ENCODE data around the gene RNF115. TPM values are rescaled to one million over a fixed set of nuclear protein-coding genes. Genes with fewer than 3 reads are reported as not detected.
"Not testable (repeated sequence)": the region's sequence is repeated elsewhere in the genome, so short reads cannot be mapped to it uniquely, and the experiment has no call there.

RNF115 gene
- polyA plus RNA-seq, 1 of the 3 experiments (the other 2 are of a cell fraction), result 4.8 TPM

- peaks cover 11% of the 10 kb centered on the region for H3F3A ChIP-seq (replicated peaks; ENCODE audit: insufficient read depth)
- H3K4me3 ChIP-seq (ENCODE audit: low read depth in 2 of 2, low read length in 1 of 2); H2AFZ ChIP-seq (ENCODE audit: low read depth); H3K9me2 ChIP-seq; H3K27ac ChIP-seq (ENCODE audit: low read depth in 2 of 2, low read length in 1 of 2); H3K4me1 ChIP-seq (ENCODE audit: control insufficient read depth in 1 of 2, insufficient read depth in 2 of 2, low read depth in 1 of 2, low read length in 1 of 2); H3K36me3 ChIP-seq (replicated peaks in 1 of 2; ENCODE audit: control insufficient read depth in 1 of 2, insufficient read depth in 2 of 2, low read length in 1 of 2); H3K9me3 ChIP-seq; H3K27me3 ChIP-seq (ENCODE audit: insufficient read depth); DNase-seq; CTCF ChIA-PET; POLR2A ChIA-PET; H3K79me2 ChIP-seq (ENCODE audit: insufficient read depth); H3K9ac ChIP-seq; H3K4me2 ChIP-seq; H4K20me1 ChIP-seq (ENCODE audit: insufficient read depth): not testable (repeated sequence)
- 92% methylated on average over 5 of the region's 5 CpGs for WGBS (ENCODE audit: low lambda C conversion rate)
Measured at GRCh38 chr1:145726193-145726592, 97.7 kb downstream of the RNF115 start.

GRCh38 chr1:145720878-145721671, 102.8 kb downstream of the RNF115 start:
- Histone ChIP-seq H3K9me2 (no peaks in the 10 kb centered on the region; the same call in 1 of the 2 replicates), H3K4me3 (ENCODE audit: low read depth in 2 of 2, low read length in 1 of 2) (peak overlapping the region; percentile 39 to 56), H3K27me3 (ENCODE audit: insufficient read depth) (no peaks in the 10 kb centered on the region), H3K79me2 (ENCODE audit: insufficient read depth) (no peaks in the 10 kb centered on the region), H2AFZ (ENCODE audit: low read depth) (peak overlapping the region; percentile 27; the same call in 1 of the 2 replicates), H3K36me3 (replicated peaks in 1 of 2; ENCODE audit: control insufficient read depth in 1 of 2, insufficient read depth in 2 of 2, low read length in 1 of 2) (no peaks in the 10 kb centered on the region), H3K9ac (no peak overlapping the region), H4K20me1 (ENCODE audit: insufficient read depth) (no peaks in the 10 kb centered on the region), H3K4me2 (peak overlapping the region; percentile 56), H3K9me3 (no peaks in the 10 kb centered on the region; the same call in 1 of the 2 replicates), H3K27ac (ENCODE audit: low read depth in 2 of 2, low read length in 1 of 2) (no peak overlapping the region), H3F3A (replicated peaks; ENCODE audit: insufficient read depth) (peaks cover 8% of the 10 kb centered on the region), H3K4me1 (ENCODE audit: control insufficient read depth in 1 of 2, insufficient read depth in 2 of 2, low read depth in 1 of 2, low read length in 1 of 2) (peaks cover 0 to 17% of the 10 kb centered on the region in 2 experiments; a peak in 1 of 4 replicates)
- WGBS (ENCODE audit: low lambda C conversion rate), result 33% methylated on average over 23 of the region's 47 CpGs
- POLR2A ChIA-PET, result no interaction called here
- peak; percentile 88 for DNase-seq
- CTCF ChIA-PET, result interaction anchor here (0.5 to 4.2 kb wide), 29 partner anchors 8 to 124 kb away, joined by 3 to 70 read pairs (median 4); partner anchors contain the start of gene PDZK1
- TF ChIP-seq, protein P1, sequence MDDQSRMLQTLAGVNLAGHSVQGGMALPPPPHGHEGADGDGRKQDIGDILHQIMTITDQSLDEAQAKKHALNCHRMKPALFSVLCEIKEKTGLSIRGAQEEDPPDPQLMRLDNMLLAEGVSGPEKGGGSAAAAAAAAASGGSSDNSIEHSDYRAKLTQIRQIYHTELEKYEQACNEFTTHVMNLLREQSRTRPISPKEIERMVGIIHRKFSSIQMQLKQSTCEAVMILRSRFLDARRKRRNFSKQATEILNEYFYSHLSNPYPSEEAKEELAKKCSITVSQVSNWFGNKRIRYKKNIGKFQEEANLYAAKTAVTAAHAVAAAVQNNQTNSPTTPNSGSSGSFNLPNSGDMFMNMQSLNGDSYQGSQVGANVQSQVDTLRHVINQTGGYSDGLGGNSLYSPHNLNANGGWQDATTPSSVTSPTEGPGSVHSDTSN (IDR thresholded peaks at IDR 0.05), result no peak
- TF ChIP-seq RAD21 (IDR thresholded peaks at IDR 0.05; ENCODE audit: low read length) (peak; percentile 76), SMC3 (IDR thresholded peaks at IDR 0.05; ENCODE audit: low read depth, low read length) (peak; percentile 70)
- TF ChIP-seq, protein P2, sequence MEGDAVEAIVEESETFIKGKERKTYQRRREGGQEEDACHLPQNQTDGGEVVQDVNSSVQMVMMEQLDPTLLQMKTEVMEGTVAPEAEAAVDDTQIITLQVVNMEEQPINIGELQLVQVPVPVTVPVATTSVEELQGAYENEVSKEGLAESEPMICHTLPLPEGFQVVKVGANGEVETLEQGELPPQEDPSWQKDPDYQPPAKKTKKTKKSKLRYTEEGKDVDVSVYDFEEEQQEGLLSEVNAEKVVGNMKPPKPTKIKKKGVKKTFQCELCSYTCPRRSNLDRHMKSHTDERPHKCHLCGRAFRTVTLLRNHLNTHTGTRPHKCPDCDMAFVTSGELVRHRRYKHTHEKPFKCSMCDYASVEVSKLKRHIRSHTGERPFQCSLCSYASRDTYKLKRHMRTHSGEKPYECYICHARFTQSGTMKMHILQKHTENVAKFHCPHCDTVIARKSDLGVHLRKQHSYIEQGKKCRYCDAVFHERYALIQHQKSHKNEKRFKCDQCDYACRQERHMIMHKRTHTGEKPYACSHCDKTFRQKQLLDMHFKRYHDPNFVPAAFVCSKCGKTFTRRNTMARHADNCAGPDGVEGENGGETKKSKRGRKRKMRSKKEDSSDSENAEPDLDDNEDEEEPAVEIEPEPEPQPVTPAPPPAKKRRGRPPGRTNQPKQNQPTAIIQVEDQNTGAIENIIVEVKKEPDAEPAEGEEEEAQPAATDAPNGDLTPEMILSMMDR (IDR thresholded peaks at IDR 0.05), result peak; percentile 88

- TF ChIP-seq EP300 (IDR thresholded peaks at IDR 0.05; ENCODE audit: borderline replicate concordance in 1 of 2, low read depth in 1 of 2, low read length in 1 of 2), result no peak
- TF ChIP-seq ELF1 (IDR thresholded peaks at IDR 0.05), result no peak
- TF ChIP-seq FOSL2 (IDR thresholded peaks at IDR 0.05; ENCODE audit: borderline replicate concordance, low read depth), result peak; percentile 23; the same call in 1 of the 2 replicates
- no peak overlapping the region for H3K27ac ChIP-seq (ENCODE audit: low read depth in 2 of 2, low read length in 1 of 2)
- no peaks in the 10 kb centered on the region for H3K9me2 ChIP-seq
- H3K79me2 ChIP-seq (ENCODE audit: insufficient read depth), result no peaks in the 10 kb centered on the region
- H3K4me2 ChIP-seq, result peak overlapping the region; percentile 56
- POLR2A ChIA-PET, result no interaction called here
- WGBS (ENCODE audit: low lambda C conversion rate), result 63% methylated on average over 4 of the region's 5 CpGs
- H3K9me3 ChIP-seq, result no peaks in the 10 kb centered on the region; the same call in 1 of the 2 replicates
- peaks cover 4% of the 10 kb centered on the region for H3F3A ChIP-seq (replicated peaks; ENCODE audit: insufficient read depth)
- CTCF ChIA-PET, result interaction anchor here (0.6 to 4.2 kb wide), 15 partner anchors 9 to 121 kb away, joined by 3 to 70 read pairs (median 4); partner anchors contain the start of gene PDZK1
- no peak overlapping the region for H3K4me3 ChIP-seq (ENCODE audit: low read depth in 2 of 2, low read length in 1 of 2)
- H4K20me1 ChIP-seq (ENCODE audit: insufficient read depth), result no peaks in the 10 kb centered on the region
- H3K4me1 ChIP-seq (ENCODE audit: control insufficient read depth in 1 of 2, insufficient read depth in 2 of 2, low read depth in 1 of 2, low read length in 1 of 2), result peaks cover 0 to 20% of the 10 kb centered on the region in 2 experiments; a peak in 1 of 4 replicates
- H2AFZ ChIP-seq (ENCODE audit: low read depth), result peak overlapping the region; percentile 27; the same call in 1 of the 2 replicates
- no peaks in the 10 kb centered on the region for H3K36me3 ChIP-seq (replicated peaks in 1 of 2; ENCODE audit: control insufficient read depth in 1 of 2, insufficient read depth in 2 of 2, low read length in 1 of 2)
- no peak overlapping the region for H3K9ac ChIP-seq
- no peaks in the 10 kb centered on the region for H3K27me3 ChIP-seq (ENCODE audit: insufficient read depth)
- DNase-seq, result no peak
Measured at GRCh38 chr1:145720556-145720877, 103.4 kb downstream of the RNF115 start.
